SK-N-SH (cell line): ENCODE measurements around the gene IGFBP3. TPM values are rescaled to one million over a fixed set of nuclear protein-coding genes. Genes with fewer than 3 reads are reported as not detected.

ENCODE experiments used
- CTCF ChIA-PET: fragments of 300-600, 350-600 bp; formaldehyde crosslinking; extraction: SDS; loops from one replicate; lab custom pipeline; 2021; lab: Yijun Ruan, JAX
- POLR2A ChIA-PET: fragments of 350-600 bp; sonication (Branson Sonifier 250); formaldehyde crosslinking; extraction: SDS; loops from one replicate; lab custom pipeline; 2020; ENCODE audit warnings: antibody characterized with exemption, inconsistent platforms; lab: Yijun Ruan, JAX
- DNase-seq: peaks from one replicate; pipeline ENCODE4 v3.0.0; 2012
- H2AFZ ChIP-seq: fragments of 200-600 bp; sonication (generic); 2 replicates; pipeline ENCODE4 v1.8.1; 2016; ENCODE audit warnings: antibody characterized with exemption, mild to moderate bottlenecking, low read depth
- H3F3A ChIP-seq: fragments of 200-600 bp; sonication (generic); replicated peaks from 2 replicates; pipeline ENCODE3; 2016; ENCODE audit warnings: antibody characterized with exemption, mild to moderate bottlenecking; ENCODE audit not compliant: insufficient read depth
- H3K27ac ChIP-seq, 2 experiments: fragments of 200-500 bp in 1 of 2; fragments of 200-600 bp in 1 of 2; sonication (Bioruptor generic) in 1 of 2; sonication (generic), shearing (Covaris generic) in 1 of 2; 2 replicates each; pipeline versions ENCODE4 v1.5.1 to v1.6.1; 2014 to 2016; ENCODE audit warnings: low read depth in 2 of 2, inconsistent platforms in 1 of 2, low read length in 1 of 2, mild to moderate bottlenecking in 1 of 2, mixed read lengths in 1 of 2
- H3K27me3 ChIP-seq: fragments of 200-600 bp; sonication (generic), shearing (Covaris generic); 2 replicates; pipeline ENCODE4 v1.6.1; 2016; ENCODE audit warnings: mixed run types; ENCODE audit not compliant: insufficient read depth
- H3K36me3 ChIP-seq, 2 experiments: fragments of 200-500 bp in 1 of 2; fragments of 200-600 bp in 1 of 2; sonication (Bioruptor generic) in 1 of 2; sonication (generic) in 1 of 2; replicated peaks in 1 of 2; 2 replicates each; pipeline versions ENCODE3 to v1.5.1; 2014 to 2016; ENCODE audit warnings: low read length in 1 of 2, mild to moderate bottlenecking in 1 of 2; ENCODE audit not compliant: insufficient read depth in 2 of 2, control insufficient read depth in 1 of 2
- H3K4me1 ChIP-seq, 2 experiments: fragments of 200-500 bp in 1 of 2; fragments of 200-600 bp in 1 of 2; sonication (Bioruptor generic) in 1 of 2; sonication (generic), shearing (Covaris generic) in 1 of 2; 2 replicates each; pipeline versions ENCODE4 v1.5.1 to v1.6.1; 2014 to 2016; ENCODE audit warnings: low read depth in 1 of 2, low read length in 1 of 2, mixed run types in 1 of 2; ENCODE audit not compliant: insufficient read depth in 2 of 2, control insufficient read depth in 1 of 2
- H3K4me2 ChIP-seq: fragments of 200-600 bp; sonication (generic), shearing (Covaris generic); 2 replicates; pipeline ENCODE4 v1.6.1; 2017; ENCODE audit warnings: mixed run types
- H3K4me3 ChIP-seq, 2 experiments: fragments of 200-500 bp in 1 of 2; fragments of 200-600 bp in 1 of 2; sonication (Bioruptor generic) in 1 of 2; sonication (generic), shearing (Covaris generic) in 1 of 2; 2 replicates each; pipeline versions ENCODE4 v1.5.1 to v1.8.1; 2014 to 2016; ENCODE audit warnings: low read depth in 2 of 2, inconsistent platforms in 1 of 2, low read length in 1 of 2, mild to moderate bottlenecking in 1 of 2, mixed read lengths in 1 of 2, moderate library complexity in 1 of 2
- H3K79me2 ChIP-seq: fragments of 200-600 bp; sonication (generic); 2 replicates; pipeline ENCODE4 v1.8.1; 2017; ENCODE audit warnings: mild to moderate bottlenecking; ENCODE audit not compliant: insufficient read depth
- H3K9ac ChIP-seq: fragments of 200-600 bp; sonication (generic); 2 replicates; pipeline ENCODE4 v1.6.1; 2017; ENCODE audit warnings: mixed run types
- H3K9me2 ChIP-seq: fragments of 200-600 bp; sonication (generic); 2 replicates; pipeline ENCODE4 v1.6.1; 2017; ENCODE audit warnings: mixed run types
- H3K9me3 ChIP-seq: fragments of 200-600 bp; sonication (generic); 2 replicates; pipeline ENCODE4 v1.6.1; 2017; ENCODE audit warnings: mixed run types, mild to moderate bottlenecking, moderate library complexity
- H4K20me1 ChIP-seq: fragments of 200-600 bp; sonication (generic); 2 replicates; pipeline ENCODE4 v1.6.1; 2017; ENCODE audit warnings: mild to moderate bottlenecking, mixed run types; ENCODE audit not compliant: insufficient read depth
- CHD2 ChIP-seq: fragments of 150-350 bp; IDR thresholded peaks from 2 replicates; pipeline ENCODE4 v1.6.1; 2018; ENCODE audit warnings: low read length; ENCODE audit not compliant: partially characterized antibody
- ELF1 ChIP-seq: IDR thresholded peaks from 2 replicates; pipeline ENCODE4 v1.4.0; 2012
- EP300 ChIP-seq, 2 experiments: IDR thresholded peaks; 2 replicates each; pipeline versions ENCODE4 v1.4.0 to v1.6.1; 2012; ENCODE audit warnings: borderline replicate concordance in 1 of 2, low read depth in 1 of 2, low read length in 1 of 2
- EZH2phosphoT487 ChIP-seq: fragments of 200-600 bp; sonication (generic); IDR thresholded peaks from 2 replicates; pipeline ENCODE4 v1.6.1; 2017; ENCODE audit warnings: low read depth, mixed run types, mild to moderate bottlenecking, antibody characterized with exemption, moderate library complexity, borderline replicate concordance
- FOSL2 ChIP-seq: IDR thresholded peaks from 2 replicates; pipeline ENCODE4 v1.4.0; 2012; ENCODE audit warnings: low read depth, mild to moderate bottlenecking, moderate library complexity, borderline replicate concordance
- FOXM1 ChIP-seq: IDR thresholded peaks from 2 replicates; pipeline ENCODE4 v1.4.0; 2012; ENCODE audit warnings: low read depth, mild to moderate bottlenecking
- GABPA ChIP-seq: IDR thresholded peaks from 2 replicates; pipeline ENCODE4 v1.4.0; 2012; ENCODE audit warnings: low read depth, mild to moderate bottlenecking
- GATA2 ChIP-seq: sonication (generic); formaldehyde crosslinking; IDR thresholded peaks from 2 replicates; pipeline ENCODE4 v1.5.0; 2020; ENCODE audit warnings: mild to moderate bottlenecking, missing genetic modification reagents
- MEF2A ChIP-seq: IDR thresholded peaks from 2 replicates; pipeline ENCODE4 v1.4.0; 2012; ENCODE audit warnings: low read depth, borderline replicate concordance
- NRF1 ChIP-seq: IDR thresholded peaks from 2 replicates; pipeline ENCODE4 v1.6.1; 2012; ENCODE audit warnings: low read depth, mild to moderate bottlenecking, low read length
- POLR2AphosphoS5 ChIP-seq: IDR thresholded peaks from 2 replicates; pipeline ENCODE4 v1.6.1; 2012; ENCODE audit warnings: low read depth, low read length
- RAD21 ChIP-seq: IDR thresholded peaks from 2 replicates; pipeline ENCODE4 v1.6.1; 2012; ENCODE audit warnings: mild to moderate bottlenecking, low read length
- RFX5 ChIP-seq: IDR thresholded peaks from 2 replicates; pipeline ENCODE4 v1.6.1; 2012; ENCODE audit warnings: mild to moderate bottlenecking, improper control_type of control experiment, low read length
- RXRA ChIP-seq: IDR thresholded peaks from 2 replicates; pipeline ENCODE4 v1.4.0; 2012; ENCODE audit warnings: low read depth, mild to moderate bottlenecking, borderline replicate concordance
- SIN3A ChIP-seq: IDR thresholded peaks from 2 replicates; pipeline ENCODE4 v1.6.1; 2012; ENCODE audit warnings: low read depth, mild to moderate bottlenecking, low read length, moderate library complexity, borderline replicate concordance
- SMC3 ChIP-seq: IDR thresholded peaks from 2 replicates; pipeline ENCODE4 v1.6.1; 2012; ENCODE audit warnings: low read depth, low read length, improper control_type of control experiment
- TCF12 ChIP-seq: IDR thresholded peaks from 2 replicates; pipeline ENCODE4 v1.4.0; 2012
- TEAD4 ChIP-seq: IDR thresholded peaks from 2 replicates; pipeline ENCODE4 v1.4.0; 2012; ENCODE audit warnings: mild to moderate bottlenecking, borderline replicate concordance; ENCODE audit not compliant: insufficient read depth
- YY1 ChIP-seq: IDR thresholded peaks from 2 replicates; pipeline ENCODE4 v1.4.0; 2012; ENCODE audit warnings: low read depth, mild to moderate bottlenecking
- ZBTB33 ChIP-seq: IDR thresholded peaks from 2 replicates; pipeline ENCODE4 v1.4.0; 2012; ENCODE audit warnings: low read depth, borderline replicate concordance
- WGBS: methylation state at CpG from one replicate; pipeline ENCODE4 v1.1.6; 2017; ENCODE audit warnings: low lambda C conversion rate; 5-methylcytosine and 5-hydroxymethylcytosine counted together
- polyA plus RNA-seq, 3 experiments: library from polyadenylated mRNA; depleted of rRNA; stranded (reverse); fragments of >200 nt; gene quantifications; 2 replicates each; pipeline ENCODE4 v1.2.3, GENCODE V29; 2012
- TF ChIP-seq, protein P1 (sequence below): IDR thresholded peaks from 2 replicates; pipeline ENCODE4 v1.4.0; 2012; ENCODE audit warnings: low read depth, borderline replicate concordance

The IGFBP3 gene
- polyA plus RNA-seq, 1 of the 3 experiments (the other 2 are of a cell fraction), result 51.2 TPM

DNA sequence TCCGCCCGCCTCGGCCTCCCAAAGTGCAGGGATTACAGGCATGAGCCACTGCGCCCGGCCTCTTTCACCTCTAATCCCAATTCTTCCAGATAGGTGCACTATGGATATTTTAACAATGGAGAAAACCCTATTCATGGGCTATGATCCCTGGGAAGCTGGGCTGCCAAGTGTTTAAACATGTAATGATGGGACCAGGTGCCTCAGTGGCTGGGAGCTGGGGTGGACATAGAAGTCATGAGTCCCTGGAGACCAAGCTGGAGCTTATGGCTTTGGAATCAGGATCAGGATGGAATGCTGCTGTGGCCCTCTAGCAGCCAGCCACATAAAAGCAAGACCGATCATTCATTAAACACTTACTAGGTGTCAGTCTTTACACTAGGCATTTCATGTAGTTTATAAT lies 41.8 kb upstream of the IGFBP3 start:
- TF ChIP-seq GABPA, result no peak
- TF ChIP-seq CHD2, result no peak
- TF ChIP-seq SMC3, result no peak
- no peak for TF ChIP-seq RXRA
- TF ChIP-seq, all 33 proteins: peak for 0
- WGBS, result 89% methylated on average over 6 of the region's 6 CpGs

GRCh38 chr7:45957721-45958120 lies 36.6 kb upstream of the IGFBP3 start:
- peaks cover 3% of the 10 kb centered on the region; the same call in 1 of the 2 replicates for H3K9me3 ChIP-seq
- H3K79me2 ChIP-seq, result no peaks in the 10 kb centered on the region
- no peak overlapping the region for H3K9ac ChIP-seq
- H3K4me2 ChIP-seq, result no peak overlapping the region
- no peaks in the 10 kb centered on the region for H3K27me3 ChIP-seq
- no peak for DNase-seq
- H4K20me1 ChIP-seq, result no peaks in the 10 kb centered on the region
- H3K4me3 ChIP-seq, result no peak overlapping the region
- no peak overlapping the region for H2AFZ ChIP-seq
- CTCF ChIA-PET, result no interaction called here
- H3K36me3 ChIP-seq, result no peaks in the 10 kb centered on the region
- no peaks in the 10 kb centered on the region for H3K9me2 ChIP-seq
- POLR2A ChIA-PET, result no interaction called here
- TF ChIP-seq POLR2AphosphoS5 (no peak), MEF2A (no peak), GATA2 (CRISPR knock-in tag) (no peak), SIN3A (no peak)
- no peaks in the 10 kb centered on the region for H3F3A ChIP-seq
- WGBS, result 54% methylated on average over 3 of the region's 3 CpGs
- H3K4me1 ChIP-seq, result no peaks in the 10 kb centered on the region
- no peak overlapping the region for H3K27ac ChIP-seq

More for the DNA sequence above, 41.8 kb upstream of the IGFBP3 start:
- H3K4me2 ChIP-seq, result no peak overlapping the region
- H3K9me3 ChIP-seq, result no peaks in the 10 kb centered on the region
- no peaks in the 10 kb centered on the region for H3K36me3 ChIP-seq
- H3K27ac ChIP-seq, result no peak overlapping the region
- POLR2A ChIA-PET, result no interaction called here
- H3K79me2 ChIP-seq, result no peaks in the 10 kb centered on the region
- H3K9ac ChIP-seq, result no peak overlapping the region
- no peaks in the 10 kb centered on the region for H3K4me1 ChIP-seq
- no peaks in the 10 kb centered on the region for H4K20me1 ChIP-seq
- no peaks in the 10 kb centered on the region for H3F3A ChIP-seq
- no peaks in the 10 kb centered on the region for H3K27me3 ChIP-seq
- DNase-seq, result no peak
- no peak overlapping the region for H2AFZ ChIP-seq
- CTCF ChIA-PET, result interaction anchor here (0.7 to 3.1 kb wide), 4 partner anchors 17 to 1125 kb away, joined by 3 to 19 read pairs (median 4); partner anchors contain the start of gene IGFBP3
- no peaks in the 10 kb centered on the region for H3K9me2 ChIP-seq
- H3K4me3 ChIP-seq, result no peak overlapping the region

DNA sequence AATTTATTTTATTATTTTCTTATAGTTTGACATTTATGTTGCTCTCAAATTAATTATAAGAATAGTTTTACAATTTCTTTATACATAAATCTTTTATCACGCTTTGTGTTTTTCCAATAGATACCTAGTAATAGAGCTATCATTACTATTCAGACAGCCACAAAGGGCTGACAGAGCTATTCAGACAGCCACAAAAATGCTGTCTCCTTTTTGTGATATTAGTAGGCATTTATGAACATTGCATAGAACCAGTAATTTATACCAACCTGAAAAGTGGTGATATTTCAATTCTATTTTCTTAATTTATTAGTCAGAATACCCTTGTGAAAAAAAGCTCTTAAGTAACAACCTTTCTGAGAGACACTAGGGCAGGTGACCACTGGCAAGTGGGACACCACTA lies 34.2 kb upstream of the IGFBP3 start:
- ChIA-PET CTCF (interaction anchor here (0.9 to 1.2 kb wide), 2 partner anchors 12 to 33 kb away, joined by 3 to 5 read pairs; no protein-coding TSS in a partner anchor), POLR2A (no interaction called here)
- WGBS, result 58% methylated on average over 1 of the region's 1 CpG
- H3K4me1 ChIP-seq, result no peaks in the 10 kb centered on the region
- no peak for DNase-seq
- H3K27me3 ChIP-seq, result no peaks in the 10 kb centered on the region
- H3K9ac ChIP-seq, result no peak overlapping the region
- H3K4me3 ChIP-seq, result no peak overlapping the region
- no peaks in the 10 kb centered on the region for H3F3A ChIP-seq
- no peaks in the 10 kb centered on the region for H3K9me2 ChIP-seq
- H2AFZ ChIP-seq, result no peak overlapping the region
- no peak overlapping the region for H3K27ac ChIP-seq
- no peaks in the 10 kb centered on the region for H3K79me2 ChIP-seq
- H3K36me3 ChIP-seq, result no peaks in the 10 kb centered on the region
- H4K20me1 ChIP-seq, result no peaks in the 10 kb centered on the region
- H3K9me3 ChIP-seq, result peaks cover 3% of the 10 kb centered on the region; the same call in 1 of the 2 replicates
- no peak overlapping the region for H3K4me2 ChIP-seq
- TF ChIP-seq ELF1 (no peak), NRF1 (no peak), FOSL2 (no peak), RXRA (no peak), TCF12 (no peak), EP300 (IDR thresholded peaks at IDR 0.05; ENCODE audit: borderline replicate concordance in 1 of 2, low read depth in 1 of 2, low read length in 1 of 2) (no peak), GATA2 (CRISPR knock-in tag) (no peak), TEAD4 (no peak), YY1 (no peak), FOXM1 (no peak), RAD21 (no peak), SIN3A (no peak), RFX5 (no peak), EZH2phosphoT487 (no peak), ZBTB33 (no peak)
- TF ChIP-seq, protein P1, sequence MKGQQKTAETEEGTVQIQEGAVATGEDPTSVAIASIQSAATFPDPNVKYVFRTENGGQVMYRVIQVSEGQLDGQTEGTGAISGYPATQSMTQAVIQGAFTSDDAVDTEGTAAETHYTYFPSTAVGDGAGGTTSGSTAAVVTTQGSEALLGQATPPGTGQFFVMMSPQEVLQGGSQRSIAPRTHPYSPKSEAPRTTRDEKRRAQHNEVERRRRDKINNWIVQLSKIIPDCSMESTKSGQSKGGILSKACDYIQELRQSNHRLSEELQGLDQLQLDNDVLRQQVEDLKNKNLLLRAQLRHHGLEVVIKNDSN, result no peak
